22Rv1 (cell line): ENCODE results near the gene JAML.

Experiments
- ZFX ChIP-seq: fragments of 450-650 bp; IDR thresholded peaks from 2 replicates; pipeline ENCODE4 v1.6.1; 2017; ENCODE audit warnings: antibody characterized with exemption, borderline replicate concordance
- TF ChIP-seq, protein P1 (sequence below): fragments of 450-650 bp; IDR thresholded peaks from 2 replicates; pipeline ENCODE4 v1.5.1; 2017; ENCODE audit warnings: mild to moderate bottlenecking

- TF ChIP-seq, protein P1, sequence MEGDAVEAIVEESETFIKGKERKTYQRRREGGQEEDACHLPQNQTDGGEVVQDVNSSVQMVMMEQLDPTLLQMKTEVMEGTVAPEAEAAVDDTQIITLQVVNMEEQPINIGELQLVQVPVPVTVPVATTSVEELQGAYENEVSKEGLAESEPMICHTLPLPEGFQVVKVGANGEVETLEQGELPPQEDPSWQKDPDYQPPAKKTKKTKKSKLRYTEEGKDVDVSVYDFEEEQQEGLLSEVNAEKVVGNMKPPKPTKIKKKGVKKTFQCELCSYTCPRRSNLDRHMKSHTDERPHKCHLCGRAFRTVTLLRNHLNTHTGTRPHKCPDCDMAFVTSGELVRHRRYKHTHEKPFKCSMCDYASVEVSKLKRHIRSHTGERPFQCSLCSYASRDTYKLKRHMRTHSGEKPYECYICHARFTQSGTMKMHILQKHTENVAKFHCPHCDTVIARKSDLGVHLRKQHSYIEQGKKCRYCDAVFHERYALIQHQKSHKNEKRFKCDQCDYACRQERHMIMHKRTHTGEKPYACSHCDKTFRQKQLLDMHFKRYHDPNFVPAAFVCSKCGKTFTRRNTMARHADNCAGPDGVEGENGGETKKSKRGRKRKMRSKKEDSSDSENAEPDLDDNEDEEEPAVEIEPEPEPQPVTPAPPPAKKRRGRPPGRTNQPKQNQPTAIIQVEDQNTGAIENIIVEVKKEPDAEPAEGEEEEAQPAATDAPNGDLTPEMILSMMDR = no peak
- TF ChIP-seq ZFX = no peak
Observed at GRCh38 chr11:118221419-118221818, 3.4 kb downstream of the JAML start.
